Limb (tissue), 2 donors: Measurements from ENCODE around the gene PLIN5.

ENCODE experiments used
- DNase-seq, 2 donors: peaks; one replicate each; pipeline ENCODE4 v3.0.0-alpha.2; 2016; ENCODE audit errors: extremely low spot score in 2 of 2

Gene PLIN5

GRCh38 chr19:4506449-4507149 is 28.4 kb downstream of the PLIN5 start:
- no peak for DNase-seq

GRCh38 chr19:4505570-4506448 is 29.2 kb downstream of the PLIN5 start:
- no peak for DNase-seq

- DNase-seq, result no peak
Observed at GRCh38 chr19:4504891-4505569, 30.0 kb downstream of the PLIN5 start.

GRCh38 chr19:4504297-4504701 is 30.7 kb downstream of the PLIN5 start:
- no peak for DNase-seq

GRCh38 chr19:4503825-4504170 is 31.2 kb downstream of the PLIN5 start:
- DNase-seq, result no peak

GRCh38 chr19:4503132-4503824 is 31.7 kb downstream of the PLIN5 start:
- no peak for DNase-seq

- DNase-seq, result no peak
Observed at GRCh38 chr19:4502282-4503131, 32.5 kb downstream of the PLIN5 start.

GRCh38 chr19:4501691-4502090 is 33.3 kb downstream of the PLIN5 start:
- DNase-seq, result no peak

GRCh38 chr19:4500841-4501591 is 34.0 kb downstream of the PLIN5 start:
- no peak for DNase-seq

GRCh38 chr19:4499855-4500254 is 35.2 kb downstream of the PLIN5 start:
- DNase-seq, result no peak

- no peak for DNase-seq
Observed at GRCh38 chr19:4499318-4499717, 35.7 kb downstream of the PLIN5 start.

- no peak for DNase-seq
Observed at GRCh38 chr19:4498694-4499093, 36.3 kb downstream of the PLIN5 start.

- no peak for DNase-seq
Observed at GRCh38 chr19:4497770-4498389, 37.1 kb downstream of the PLIN5 start.

- DNase-seq, result no peak
Observed at GRCh38 chr19:4496304-4496703, 38.7 kb downstream of the PLIN5 start.

GRCh38 chr19:4495471-4495870 is 39.6 kb downstream of the PLIN5 start:
- no peak for DNase-seq

GRCh38 chr19:4494691-4495064 is 40.3 kb downstream of the PLIN5 start:
- no peak for DNase-seq

GRCh38 chr19:4493929-4494690 is 40.9 kb downstream of the PLIN5 start:
- DNase-seq, result no peak

- no peak for DNase-seq
Observed at GRCh38 chr19:4493104-4493928, 41.7 kb downstream of the PLIN5 start.
